HG03159 (cell line): ENCODE measurements around the gene DNAJA2.
A peak's percentile ranks its signal among the peaks of the same experiment; 100 is the strongest.

ENCODE experiments used
- ATAC-seq: cut with Tn5 transposase; IDR thresholded peaks from one replicate; pipeline ENCODE4 v1.9.1; 2021; ENCODE audit warnings: mild to moderate bottlenecking, moderate library complexity; ENCODE audit not compliant: unreplicated experiment

Gene DNAJA2

GRCh38 chr16:46929378-46930332, 43.8 kb downstream of the DNAJA2 start:
- ATAC-seq: peak; percentile 69

GRCh38 chr16:46928811-46929210, 44.7 kb downstream of the DNAJA2 start:
- no peak for ATAC-seq

GRCh38 chr16:46927273-46927672, 46.2 kb downstream of the DNAJA2 start:
- ATAC-seq: no peak

- ATAC-seq: no peak
Observed at GRCh38 chr16:46926470-46927225, 46.8 kb downstream of the DNAJA2 start.

GRCh38 chr16:46924402-46924801, 49.1 kb downstream of the DNAJA2 start:
- ATAC-seq: no peak

GRCh38 chr16:46923513-46924295, 49.8 kb downstream of the DNAJA2 start:
- ATAC-seq: no peak

- no peak for ATAC-seq
Observed at GRCh38 chr16:46922239-46922638, 51.2 kb downstream of the DNAJA2 start.

GRCh38 chr16:46920402-46921068, 52.9 kb downstream of the DNAJA2 start:
- no peak for ATAC-seq

- peak; percentile 91 for ATAC-seq
Observed at GRCh38 chr16:46918905-46919792, 54.3 kb downstream of the DNAJA2 start.

- ATAC-seq: no peak
Observed at GRCh38 chr16:46918400-46918799, 55.1 kb downstream of the DNAJA2 start.

- no peak for ATAC-seq
Observed at GRCh38 chr16:46916980-46917379, 56.5 kb downstream of the DNAJA2 start.

- no peak for ATAC-seq
Observed at GRCh38 chr16:46915483-46916025, 57.9 kb downstream of the DNAJA2 start.

GRCh38 chr16:46914556-46915201, 58.8 kb downstream of the DNAJA2 start:
- no peak for ATAC-seq

GRCh38 chr16:46911650-46912049, 61.8 kb downstream of the DNAJA2 start:
- ATAC-seq: no peak

- ATAC-seq: peak; percentile 55
Observed at GRCh38 chr16:46911038-46911437, 62.4 kb downstream of the DNAJA2 start.

- no peak for ATAC-seq
Observed at GRCh38 chr16:46908540-46909372, 64.7 kb downstream of the DNAJA2 start.

- no peak for ATAC-seq
Observed at GRCh38 chr16:46907061-46907774, 66.3 kb downstream of the DNAJA2 start.
